Neuronal stem cell (in vitro differentiated cells): ENCODE measurements around the gene LRRC73.

Experiments used
- DNase-seq: peaks from one replicate; pipeline ENCODE4 v3.0.0-alpha.2; 2013; ENCODE audit warnings: low spot score
- H2AFZ ChIP-seq: one replicate; pipeline ENCODE4 v1.6.1; 2013; ENCODE audit warnings: mild to moderate bottlenecking, low read length, inconsistent platforms
- H2AK5ac ChIP-seq: 2 replicates; pipeline ENCODE4 v1.6.1; 2013; ENCODE audit warnings: low read depth, mild to moderate bottlenecking, inconsistent platforms, low read length, moderate library complexity, mixed read lengths
- H2BK120ac ChIP-seq: 2 replicates; pipeline ENCODE4 v1.6.1; 2013; ENCODE audit warnings: low read depth, mild to moderate bottlenecking, inconsistent platforms, low read length, moderate library complexity, mixed read lengths
- H2BK12ac ChIP-seq: one replicate; pipeline ENCODE4 v1.6.1; 2013; ENCODE audit warnings: low read length, inconsistent platforms
- H2BK15ac ChIP-seq: 2 replicates; pipeline ENCODE4 v1.6.1; 2013; ENCODE audit warnings: mild to moderate bottlenecking, low read length, inconsistent platforms, mixed read lengths
- H2BK5ac ChIP-seq: one replicate; pipeline ENCODE4 v1.6.1; 2013; ENCODE audit warnings: inconsistent platforms, mild to moderate bottlenecking, low read length, moderate library complexity
- H3K14ac ChIP-seq: one replicate; pipeline ENCODE4 v1.6.1; 2013; ENCODE audit warnings: low read length, inconsistent platforms
- H3K18ac ChIP-seq: 2 replicates; pipeline ENCODE4 v1.6.1; 2013; ENCODE audit warnings: low read length, inconsistent platforms
- H3K23ac ChIP-seq: 2 replicates; pipeline ENCODE4 v1.6.1; 2013; ENCODE audit warnings: low read depth, mild to moderate bottlenecking, mixed read lengths, low read length, inconsistent platforms; ENCODE audit not compliant: poor library complexity
- H3K27ac ChIP-seq: replicated peaks from 3 replicates; pipeline ENCODE4 v1.5.1; 2013; ENCODE audit warnings: low read length, inconsistent platforms
- H3K27me3 ChIP-seq, 3 experiments: 2 replicates each; pipeline ENCODE4 v1.6.1; 2013; ENCODE audit warnings: low read length in 3 of 3, mild to moderate bottlenecking in 2 of 3, inconsistent platforms in 1 of 3, low read depth in 1 of 3, mixed read lengths in 1 of 3, moderate library complexity in 1 of 3; ENCODE audit not compliant: control insufficient read depth in 3 of 3, insufficient read depth in 3 of 3
- H3K36me3 ChIP-seq, 2 donors: replicated peaks in 1 of 2; 2 replicates each; pipeline ENCODE4 v1.6.1; 2013; ENCODE audit warnings: low read length in 2 of 2; ENCODE audit not compliant: control insufficient read depth in 2 of 2, insufficient read depth in 2 of 2
- H3K4ac ChIP-seq: 2 replicates; pipeline ENCODE4 v1.6.1; 2013; ENCODE audit warnings: inconsistent platforms, mild to moderate bottlenecking, low read length, moderate library complexity
- H3K4me1 ChIP-seq, 2 donors: 1 replicate in 1 of 2; 2 replicates in 1 of 2; pipeline ENCODE4 v1.6.1; 2013; ENCODE audit warnings: low read length in 2 of 2, low read depth in 1 of 2; ENCODE audit not compliant: control insufficient read depth in 2 of 2, insufficient read depth in 1 of 2
- H3K4me2 ChIP-seq: one replicate; pipeline ENCODE4 v1.6.1; 2013; ENCODE audit warnings: mild to moderate bottlenecking, low read length, inconsistent platforms; ENCODE audit not compliant: insufficient read depth, poor library complexity, severe bottlenecking
- H3K4me3 ChIP-seq, 2 donors: 2 replicates each; pipeline ENCODE4 v1.5.1; 2013; ENCODE audit warnings: low read length in 2 of 2, mild to moderate bottlenecking in 2 of 2, inconsistent platforms in 1 of 2, moderate library complexity in 1 of 2
- H3K79me1 ChIP-seq: one replicate; pipeline ENCODE4 v1.6.1; 2013; ENCODE audit warnings: low read depth, mild to moderate bottlenecking, inconsistent platforms, low read length, moderate library complexity
- H3K9ac ChIP-seq: one replicate; pipeline ENCODE4 v1.6.1; 2013; ENCODE audit warnings: mild to moderate bottlenecking, low read depth, low read length, inconsistent platforms; ENCODE audit not compliant: poor library complexity
- H3K9me3 ChIP-seq, 2 donors: replicated peaks in 1 of 2; 2 replicates each; pipeline versions ENCODE3 to v1.6.1; 2013; ENCODE audit warnings: low read length in 2 of 2, mild to moderate bottlenecking in 2 of 2, inconsistent platforms in 1 of 2, low read depth in 1 of 2, mixed read lengths in 1 of 2, moderate library complexity in 1 of 2; ENCODE audit not compliant: control insufficient read depth in 2 of 2, insufficient read depth in 1 of 2
- H4K8ac ChIP-seq: one replicate; pipeline ENCODE4 v1.6.1; 2013; ENCODE audit warnings: low read depth, mild to moderate bottlenecking, inconsistent platforms, low read length, moderate library complexity
- H4K91ac ChIP-seq: one replicate; pipeline ENCODE4 v1.6.1; 2013; ENCODE audit warnings: low read length, low read depth, mild to moderate bottlenecking, inconsistent platforms; ENCODE audit not compliant: poor library complexity
- WGBS, 2 donors: extraction: QIAGEN DNeasy Blood & Tissue Kit; methylation state at CpG; one replicate each; pipeline ENCODE4 v1.1.7; 2013; ENCODE audit warnings: missing lambda C conversion rate in 2 of 2, mixed read lengths in 1 of 2; ENCODE audit not compliant: insufficient read length in 2 of 2, insufficient replicate concordance in 1 of 2; ENCODE audit errors: extremely low coverage in 2 of 2; 5-methylcytosine and 5-hydroxymethylcytosine counted together

LRRC73 gene

GRCh38 chr6:43493230-43493629, 16.9 kb downstream of the LRRC73 start:
- no peak overlapping the region for H2BK120ac ChIP-seq
- no peak overlapping the region for H2AFZ ChIP-seq
- H3K36me3 ChIP-seq: peaks cover 2 to 30% of the 10 kb centered on the region in 2 donors
- no peaks in the 10 kb centered on the region for H3K9me3 ChIP-seq
- H3K23ac ChIP-seq: no peak overlapping the region
- peaks cover 7 to 21% of the 10 kb centered on the region in 2 donors for H3K4me1 ChIP-seq
- H3K9ac ChIP-seq: no peak overlapping the region
- no peak for DNase-seq
- no peak overlapping the region for H3K27ac ChIP-seq
- H2BK5ac ChIP-seq: no peak overlapping the region
- no peak overlapping the region for H2BK15ac ChIP-seq
- peaks cover 10% of the 10 kb centered on the region for H3K79me1 ChIP-seq
- no peak overlapping the region for H2BK12ac ChIP-seq
- no CpG with 5 or more reads among the region's 2 CpGs for WGBS, 2 donors
- no peak overlapping the region for H4K8ac ChIP-seq
- H3K14ac ChIP-seq: no peak overlapping the region
- no peak overlapping the region for H3K18ac ChIP-seq
- no peak overlapping the region for H3K4me2 ChIP-seq
- H3K4me3 ChIP-seq: no peak overlapping the region
- no peak overlapping the region for H2AK5ac ChIP-seq
- H3K27me3 ChIP-seq: no peaks in the 10 kb centered on the region
- H4K91ac ChIP-seq: no peak overlapping the region
- no peak overlapping the region for H3K4ac ChIP-seq

DNA sequence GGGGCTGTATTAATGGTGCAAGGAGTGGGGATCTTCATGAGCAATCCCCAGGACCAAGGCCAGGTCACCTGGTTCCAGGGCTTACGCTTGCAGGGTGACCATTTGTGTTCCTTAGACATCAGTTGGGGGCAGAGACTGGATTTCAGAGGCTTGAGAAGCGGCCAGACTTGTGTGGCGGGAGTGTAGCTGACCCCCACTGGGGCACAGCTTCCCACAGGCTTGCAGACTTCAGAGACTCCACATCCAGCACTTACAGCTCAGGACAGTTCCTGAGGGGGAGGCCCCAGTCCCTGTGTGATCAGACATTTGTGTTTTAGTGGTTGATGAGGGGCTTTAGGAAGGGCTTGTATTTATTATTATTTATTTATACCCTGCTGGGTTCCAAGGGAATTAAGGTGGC, 17.5 kb downstream of the LRRC73 start:
- H3K4me2 ChIP-seq: no peak overlapping the region
- H2BK12ac ChIP-seq: no peak overlapping the region
- H3K23ac ChIP-seq: peak overlapping the region; percentile 29
- H3K18ac ChIP-seq: no peak overlapping the region
- no peak overlapping the region for H2BK15ac ChIP-seq
- no peak overlapping the region for H2AFZ ChIP-seq
- peaks cover 7 to 21% of the 10 kb centered on the region in 2 donors for H3K4me1 ChIP-seq
- H2AK5ac ChIP-seq: no peak overlapping the region
- H4K8ac ChIP-seq: no peak overlapping the region
- no peak overlapping the region for H3K14ac ChIP-seq
- H2BK5ac ChIP-seq: no peak overlapping the region
- no peak overlapping the region for H2BK120ac ChIP-seq
- H4K91ac ChIP-seq: no peak overlapping the region
- H3K4me3 ChIP-seq: no peak overlapping the region
- peaks cover 2 to 25% of the 10 kb centered on the region in 2 donors for H3K36me3 ChIP-seq
- H3K27ac ChIP-seq: no peak overlapping the region
- no peak overlapping the region for H3K4ac ChIP-seq
- no CpG with 5 or more reads among the region's 3 CpGs for WGBS, 2 donors
- DNase-seq: no peak
- H3K9me3 ChIP-seq: no peaks in the 10 kb centered on the region
- H3K27me3 ChIP-seq: no peaks in the 10 kb centered on the region
- H3K9ac ChIP-seq: no peak overlapping the region
- peaks cover 10% of the 10 kb centered on the region for H3K79me1 ChIP-seq

DNA sequence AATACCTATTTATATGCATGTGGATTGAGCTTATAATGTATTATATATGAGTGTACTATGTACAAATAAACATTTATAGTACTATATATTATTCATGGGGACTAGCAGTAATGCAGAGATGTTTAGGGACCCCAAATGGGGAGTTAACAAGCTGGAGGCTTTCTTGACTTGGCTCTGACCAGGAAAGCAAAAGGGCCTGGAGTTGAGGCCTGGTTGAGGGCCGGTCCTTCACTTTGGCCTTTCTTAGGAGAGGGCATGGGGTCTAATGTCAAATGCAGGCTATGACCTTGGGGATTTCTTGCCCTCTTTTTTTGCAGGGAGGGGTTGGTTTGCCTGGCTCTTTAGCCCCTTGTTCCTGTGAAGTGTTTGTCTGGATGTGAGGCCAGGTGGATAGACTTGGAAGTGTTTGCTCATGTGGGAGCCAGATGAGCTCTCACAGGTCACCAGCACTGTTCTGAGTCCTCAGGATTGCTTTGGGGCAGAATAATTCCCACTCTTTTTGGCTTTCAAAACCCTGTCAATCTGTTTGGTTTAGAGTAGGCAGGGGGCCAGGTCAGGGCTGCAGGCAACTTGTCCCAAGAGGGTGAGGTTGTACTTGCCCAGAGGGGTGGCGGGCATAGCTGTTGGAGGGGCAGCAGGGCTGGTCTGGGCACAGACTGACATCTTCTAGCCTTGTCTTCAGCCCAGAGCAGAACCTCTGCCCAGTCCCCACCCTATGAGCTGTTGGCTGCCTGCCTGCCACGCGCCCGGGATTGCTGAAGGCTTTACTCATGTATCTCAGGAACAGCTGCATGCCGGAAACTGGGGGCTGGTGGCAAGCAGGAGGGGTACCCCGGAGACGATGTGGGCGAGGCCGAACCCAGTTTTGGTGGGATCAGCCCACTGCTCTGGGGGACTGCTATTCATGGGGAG, 18.1 kb downstream of the LRRC73 start:
- no peak overlapping the region for H4K8ac ChIP-seq
- peak overlapping the region; percentile 29 for H3K23ac ChIP-seq
- H3K9me3 ChIP-seq: no peaks in the 10 kb centered on the region
- WGBS, 2 donors: no CpG with 5 or more reads among the region's 10 CpGs
- H3K14ac ChIP-seq: no peak overlapping the region
- H3K27me3 ChIP-seq: no peaks in the 10 kb centered on the region
- H2BK12ac ChIP-seq: peak overlapping the region; percentile 36
- no peak overlapping the region for H2BK120ac ChIP-seq
- H3K9ac ChIP-seq: no peak overlapping the region
- peaks cover 0 to 22% of the 10 kb centered on the region in 2 donors for H3K36me3 ChIP-seq
- H3K18ac ChIP-seq: no peak overlapping the region
- no peak overlapping the region for H2BK5ac ChIP-seq
- H2AFZ ChIP-seq: no peak overlapping the region
- no peak for DNase-seq
- H2BK15ac ChIP-seq: no peak overlapping the region
- no peak overlapping the region for H2AK5ac ChIP-seq
- peaks cover 7 to 21% of the 10 kb centered on the region in 2 donors for H3K4me1 ChIP-seq
- H4K91ac ChIP-seq: no peak overlapping the region
- H3K4me2 ChIP-seq: no peak overlapping the region
- H3K4ac ChIP-seq: no peak overlapping the region
- H3K4me3 ChIP-seq: no peak overlapping the region
- H3K27ac ChIP-seq: no peak overlapping the region
- peaks cover 9% of the 10 kb centered on the region for H3K79me1 ChIP-seq

GRCh38 chr6:43490523-43490939, 19.6 kb downstream of the LRRC73 start:
- Histone ChIP-seq H3K4ac (no peak overlapping the region), H3K23ac (no peak overlapping the region), H3K9ac (no peak overlapping the region), H3K14ac (no peak overlapping the region), H3K4me3 (no peak overlapping the region), H3K9me3 (no peaks in the 10 kb centered on the region), H3K4me1 (peaks cover 1 to 13% of the 10 kb centered on the region in 2 donors), H3K79me1 (peaks cover 5% of the 10 kb centered on the region), H2BK120ac (no peak overlapping the region), H2BK12ac (no peak overlapping the region), H3K4me2 (no peak overlapping the region), H3K27me3 (no peaks in the 10 kb centered on the region), H2BK15ac (no peak overlapping the region), H3K18ac (no peak overlapping the region), H3K36me3 (peaks cover 0 to 27% of the 10 kb centered on the region in 2 donors), H2AFZ (no peak overlapping the region), H2BK5ac (no peak overlapping the region), H4K8ac (no peak overlapping the region), H4K91ac (no peak overlapping the region), H3K27ac (no peak overlapping the region), H2AK5ac (no peak overlapping the region)
- WGBS, 2 donors: no CpG with 5 or more reads among the region's 6 CpGs
- DNase-seq: no peak
